Stimulated activated naive B cell treated with anti-CD40 and anti-IgM and Interleukin-4, amounts not matched to agents 10 μg/mL and 1 μg/mL and 100 μg/mL, for 72 hours (primary cell): ENCODE results near the gene TAGLN.
"Not testable (repeated sequence)": the region's sequence is repeated elsewhere in the genome, so short reads cannot be mapped to it uniquely, and the experiment has no call there.

Source experiments
- ATAC-seq, 2 donors: fragments of 150-1000 bp; cut with Tn5 transposase; replicated peaks; 2 replicates each; pipeline ENCODE4 v1.10.0; 2021; ENCODE audit warnings: moderate library complexity in 1 of 2
- DNase-seq: peaks from one replicate; pipeline ENCODE4 v3.0.0; 2021
- H3K27ac Mint-ChIP-seq: one replicate; pipeline ENCODE4 v1.8.0; 2022; ENCODE audit warnings: mild to moderate bottlenecking, mixed read lengths
- H3K27me3 Mint-ChIP-seq, 2 donors: one replicate each; pipeline ENCODE4 v1.8.0; 2022; ENCODE audit warnings: mixed read lengths in 2 of 2
- H3K36me3 Mint-ChIP-seq, 2 donors: one replicate each; pipeline ENCODE4 v1.8.0; 2022; ENCODE audit warnings: mixed read lengths in 2 of 2, mild to moderate bottlenecking in 1 of 2
- H3K4me1 Mint-ChIP-seq, 2 donors: one replicate each; pipeline ENCODE4 v1.8.0; 2022; ENCODE audit warnings: mixed read lengths in 2 of 2, mild to moderate bottlenecking in 1 of 2
- H3K4me3 Mint-ChIP-seq, 2 donors: one replicate each; pipeline ENCODE4 v1.8.0; 2022; ENCODE audit warnings: mild to moderate bottlenecking in 2 of 2, mixed read lengths in 2 of 2, moderate library complexity in 1 of 2
- H3K9me3 Mint-ChIP-seq, 2 donors: one replicate each; pipeline ENCODE4 v1.8.0; 2022; ENCODE audit warnings: mixed read lengths in 2 of 2, mild to moderate bottlenecking in 1 of 2

TAGLN gene

GRCh38 chr11:117176186-117176585, 23.0 kb upstream of the TAGLN start:
- peaks cover 24 to 41% of the 10 kb centered on the region in 2 donors for H3K4me1 Mint-ChIP-seq
- H3K9me3 Mint-ChIP-seq: no peaks in the 10 kb centered on the region
- no peak overlapping the region for H3K4me3 Mint-ChIP-seq
- H3K27me3 Mint-ChIP-seq: no peaks in the 10 kb centered on the region
- DNase-seq (no peak), ATAC-seq (no peak)
- no peak overlapping the region for H3K27ac Mint-ChIP-seq
- H3K36me3 Mint-ChIP-seq: peaks cover 8 to 12% of the 10 kb centered on the region in 2 donors

GRCh38 chr11:117177534-117178209, 21.5 kb upstream of the TAGLN start:
- no peaks in the 10 kb centered on the region for H3K9me3 Mint-ChIP-seq
- H3K4me3 Mint-ChIP-seq: peak overlapping the region; percentile 98
- H3K36me3 Mint-ChIP-seq: peaks cover 11 to 16% of the 10 kb centered on the region in 2 donors
- peak overlapping the region; percentile 98 for H3K27ac Mint-ChIP-seq
- ATAC-seq (no peak), DNase-seq (no peak)
- peaks cover 21 to 45% of the 10 kb centered on the region in 2 donors for H3K4me1 Mint-ChIP-seq
- H3K27me3 Mint-ChIP-seq: no peaks in the 10 kb centered on the region

- Mint-ChIP-seq H3K4me3 (peak within 1 kb of the TSS; percentile 98), H3K36me3 (peaks cover 14 to 16% of the 10 kb centered on the region in 2 donors), H3K9me3 (no peaks in the 10 kb centered on the region), H3K27ac (peak within 1 kb of the TSS; percentile 98), H3K27me3 (no peaks in the 10 kb centered on the region), H3K4me1 (peaks cover 22 to 46% of the 10 kb centered on the region in 2 donors)
- ATAC-seq (peak; percentile 94 to 96), DNase-seq (peak; percentile 85)
Observed at GRCh38 chr11:117178210-117179034, 20.7 kb upstream of the TAGLN start, which contains the start of gene SIDT2. Gene SIDT2 (plus strand): TSS chr11:117178743. CDS start chr11:117179264, 521 bp downstream.

GRCh38 chr11:117179048-117179999, 19.8 kb upstream of the TAGLN start:
- Mint-ChIP-seq H3K4me3 (peak overlapping the region; percentile 98), H3K9me3 (no peaks in the 10 kb centered on the region), H3K4me1 (peaks cover 19 to 51% of the 10 kb centered on the region in 2 donors), H3K27me3 (no peaks in the 10 kb centered on the region), H3K36me3 (peaks cover 19 to 20% of the 10 kb centered on the region in 2 donors), H3K27ac (peak overlapping the region; percentile 98)
- ATAC-seq: peak; percentile 60 to 61
- DNase-seq: peak; percentile 33

GRCh38 chr11:117180020-117180419, 19.1 kb upstream of the TAGLN start:
- Mint-ChIP-seq H3K27ac (peak overlapping the region; percentile 98), H3K4me3 (peak overlapping the region; percentile 98), H3K9me3 (no peaks in the 10 kb centered on the region), H3K27me3 (no peaks in the 10 kb centered on the region), H3K36me3 (peaks cover 21% of the 10 kb centered on the region in 2 donors), H3K4me1 (peaks cover 20 to 55% of the 10 kb centered on the region in 2 donors)
- no peak for ATAC-seq
- DNase-seq: no peak

- Mint-ChIP-seq H3K27ac (peak overlapping the region; percentile 98), H3K4me3 (peak overlapping the region; percentile 58 to 98), H3K27me3 (no peaks in the 10 kb centered on the region), H3K36me3 (peaks cover 23 to 30% of the 10 kb centered on the region in 2 donors), H3K9me3 (no peaks in the 10 kb centered on the region), H3K4me1 (peaks cover 26 to 64% of the 10 kb centered on the region in 2 donors)
- DNase-seq (peak; percentile 37), ATAC-seq (peak; percentile 14 to 26)
Observed at GRCh38 chr11:117180661-117181585, 18.2 kb upstream of the TAGLN start.

- Mint-ChIP-seq H3K27me3 (no peaks in the 10 kb centered on the region), H3K4me1 (peaks cover 33 to 73% of the 10 kb centered on the region in 2 donors), H3K9me3 (no peaks in the 10 kb centered on the region), H3K4me3 (no peak overlapping the region), H3K36me3 (peaks cover 29 to 38% of the 10 kb centered on the region in 2 donors), H3K27ac (no peak overlapping the region)
- DNase-seq (no peak), ATAC-seq (no peak)
Observed at GRCh38 chr11:117181586-117182550, 17.3 kb upstream of the TAGLN start.

GRCh38 chr11:117182551-117182935, 16.6 kb upstream of the TAGLN start:
- peaks cover 40 to 79% of the 10 kb centered on the region in 2 donors for H3K4me1 Mint-ChIP-seq

GRCh38 chr11:117183178-117183577, 16.0 kb upstream of the TAGLN start:
- not testable (repeated sequence) for H3K4me3 Mint-ChIP-seq, ATAC-seq, H3K27me3 Mint-ChIP-seq, DNase-seq, H3K9me3 Mint-ChIP-seq
- Mint-ChIP-seq H3K36me3 (peaks cover 39 to 51% of the 10 kb centered on the region in 2 donors), H3K4me1 (peaks cover 44 to 79% of the 10 kb centered on the region in 2 donors), H3K27ac (peak overlapping the region; percentile 37)

More at GRCh38 chr11:117182551-117182935, 16.6 kb upstream of the TAGLN start:
- Mint-ChIP-seq H3K4me3 (no peak overlapping the region), H3K27ac (no peak overlapping the region), H3K9me3 (no peaks in the 10 kb centered on the region), H3K27me3 (no peaks in the 10 kb centered on the region), H3K36me3 (peaks cover 32 to 44% of the 10 kb centered on the region in 2 donors)
- DNase-seq: no peak
- ATAC-seq: no peak

- H3K9me3 Mint-ChIP-seq: no peaks in the 10 kb centered on the region
- H3K4me1 Mint-ChIP-seq: peaks cover 48 to 85% of the 10 kb centered on the region in 2 donors
- H3K4me3 Mint-ChIP-seq: no peak overlapping the region
- DNase-seq (no peak), ATAC-seq (no peak)
- no peaks in the 10 kb centered on the region for H3K27me3 Mint-ChIP-seq
- peaks cover 41 to 57% of the 10 kb centered on the region in 2 donors for H3K36me3 Mint-ChIP-seq
- peak overlapping the region; percentile 47 for H3K27ac Mint-ChIP-seq
Observed at GRCh38 chr11:117183724-117184349, 15.3 kb upstream of the TAGLN start.

- Mint-ChIP-seq H3K4me3 (peak overlapping the region; percentile 53 to 65), H3K4me1 (peaks cover 54 to 89% of the 10 kb centered on the region in 2 donors), H3K9me3 (no peaks in the 10 kb centered on the region), H3K36me3 (peaks cover 54 to 75% of the 10 kb centered on the region in 2 donors), H3K27me3 (no peaks in the 10 kb centered on the region), H3K27ac (peak overlapping the region; percentile 94)
- ATAC-seq (peak; percentile 71 to 75), DNase-seq (no peak)
Observed at GRCh38 chr11:117185736-117186430, 13.3 kb upstream of the TAGLN start.
